DMS79 (cell line): ENCODE data around the gene SLCO6A1.
"Not testable (repeated sequence)": the region's sequence is repeated elsewhere in the genome, so short reads cannot be mapped to it uniquely, and the experiment has no call there.

ENCODE experiments used
- DNase-seq: peaks from one replicate; lab custom pipeline; 2025; lab: John Stamatoyannopoulos, UW

SLCO6A1 gene

GRCh38 chr5:102498271-102499034 lies at the start of gene SLCO6A1:
Gene SLCO6A1 (minus strand): TSS chr5:102499001. CDS start chr5:102498844, 157 bp downstream.
- DNase-seq = no peak

- DNase-seq = no peak
Observed at GRCh38 chr5:102547141-102548035, 48.6 kb upstream of the SLCO6A1 start.

GRCh38 chr5:102545175-102545574 lies 46.4 kb upstream of the SLCO6A1 start:
- DNase-seq = no peak

- DNase-seq = no peak
Observed at GRCh38 chr5:102542057-102542456, 43.3 kb upstream of the SLCO6A1 start.

- no peak for DNase-seq
Observed at GRCh38 chr5:102539996-102540728, 41.4 kb upstream of the SLCO6A1 start.

GRCh38 chr5:102539562-102539961 lies 40.8 kb upstream of the SLCO6A1 start:
- no peak for DNase-seq

- no peak for DNase-seq
Observed at GRCh38 chr5:102537011-102537410, 38.2 kb upstream of the SLCO6A1 start.

- no peak for DNase-seq
Observed at GRCh38 chr5:102536323-102536928, 37.6 kb upstream of the SLCO6A1 start.

GRCh38 chr5:102532123-102532522 lies 33.3 kb upstream of the SLCO6A1 start:
- DNase-seq = no peak

- no peak for DNase-seq
Observed at GRCh38 chr5:102531506-102531905, 32.7 kb upstream of the SLCO6A1 start.

- no peak for DNase-seq
Observed at GRCh38 chr5:102529447-102529846, 30.6 kb upstream of the SLCO6A1 start.

GRCh38 chr5:102529031-102529430 lies 30.2 kb upstream of the SLCO6A1 start:
- no peak for DNase-seq

- no peak for DNase-seq
Observed at GRCh38 chr5:102528600-102528999, 29.8 kb upstream of the SLCO6A1 start.

GRCh38 chr5:102527547-102527946 lies 28.7 kb upstream of the SLCO6A1 start:
- DNase-seq = no peak

- no peak for DNase-seq
Observed at GRCh38 chr5:102523541-102524175, 24.9 kb upstream of the SLCO6A1 start.

GRCh38 chr5:102511666-102512065 lies 12.9 kb upstream of the SLCO6A1 start:
- no peak for DNase-seq

- not testable (repeated sequence) for DNase-seq
Observed at GRCh38 chr5:102491261-102491914, 7.4 kb downstream of the SLCO6A1 start.

GRCh38 chr5:102483736-102484135 lies 15.1 kb downstream of the SLCO6A1 start:
- no peak for DNase-seq

GRCh38 chr5:102481054-102481715 lies 17.6 kb downstream of the SLCO6A1 start:
- DNase-seq = no peak

- DNase-seq = no peak
Observed at GRCh38 chr5:102453716-102454115, 45.1 kb downstream of the SLCO6A1 start.
